Vagina (tissue), 2 donors: ENCODE data around the gene DAG1.

Source experiments
- POLR2A ChIP-seq, 2 donors: fragments of 450-650 bp; IDR thresholded peaks; one replicate each; pipeline ENCODE4 v1.6.1; 2017; ENCODE audit warnings: antibody characterized with exemption in 2 of 2, mild to moderate bottlenecking in 2 of 2, moderate library complexity in 2 of 2
- POLR2AphosphoS5 ChIP-seq, 2 donors: sonication (generic); formaldehyde crosslinking; IDR thresholded peaks; one replicate each; pipeline ENCODE4 v1.9.0; 2017; ENCODE audit warnings: antibody characterized with exemption in 2 of 2, mild to moderate bottlenecking in 2 of 2, low read depth in 1 of 2; ENCODE audit not compliant: insufficient read depth in 1 of 2
- TF ChIP-seq, protein P1 (sequence below), 3 experiments: fragments of 450-650 bp in 2 of 3; fragments of 200-600 bp in 1 of 3; sonication (generic) in 1 of 3; IDR thresholded peaks; one replicate each; pipeline ENCODE4 v1.5.1; 2017 to 2019; ENCODE audit warnings: antibody characterized with exemption in 3 of 3, mild to moderate bottlenecking in 2 of 3, moderate library complexity in 2 of 3

DNA sequence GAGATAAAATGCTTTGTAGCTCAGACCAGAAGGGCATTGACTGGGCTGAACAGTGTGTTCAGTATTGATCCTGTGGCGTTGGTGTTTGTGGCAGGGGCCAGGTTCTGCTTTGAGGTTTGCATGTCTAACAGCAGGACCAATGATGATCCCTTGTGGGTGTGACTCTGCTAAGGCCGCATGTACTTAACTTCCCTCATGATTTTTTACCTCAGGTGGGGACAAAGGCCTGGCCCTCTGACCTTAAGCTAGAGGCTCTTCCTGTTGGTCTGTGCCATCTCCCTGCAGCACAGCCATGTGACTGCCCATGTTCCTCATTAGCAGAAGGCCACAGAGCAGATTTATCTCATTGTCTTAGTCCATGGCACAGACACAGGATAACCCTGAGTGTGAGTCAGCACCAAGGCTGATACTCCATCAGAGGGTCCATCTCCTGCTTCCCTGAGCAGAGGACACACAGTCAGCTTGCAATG, 49.9 kb downstream of the DAG1 start:
- TF ChIP-seq, protein P1, sequence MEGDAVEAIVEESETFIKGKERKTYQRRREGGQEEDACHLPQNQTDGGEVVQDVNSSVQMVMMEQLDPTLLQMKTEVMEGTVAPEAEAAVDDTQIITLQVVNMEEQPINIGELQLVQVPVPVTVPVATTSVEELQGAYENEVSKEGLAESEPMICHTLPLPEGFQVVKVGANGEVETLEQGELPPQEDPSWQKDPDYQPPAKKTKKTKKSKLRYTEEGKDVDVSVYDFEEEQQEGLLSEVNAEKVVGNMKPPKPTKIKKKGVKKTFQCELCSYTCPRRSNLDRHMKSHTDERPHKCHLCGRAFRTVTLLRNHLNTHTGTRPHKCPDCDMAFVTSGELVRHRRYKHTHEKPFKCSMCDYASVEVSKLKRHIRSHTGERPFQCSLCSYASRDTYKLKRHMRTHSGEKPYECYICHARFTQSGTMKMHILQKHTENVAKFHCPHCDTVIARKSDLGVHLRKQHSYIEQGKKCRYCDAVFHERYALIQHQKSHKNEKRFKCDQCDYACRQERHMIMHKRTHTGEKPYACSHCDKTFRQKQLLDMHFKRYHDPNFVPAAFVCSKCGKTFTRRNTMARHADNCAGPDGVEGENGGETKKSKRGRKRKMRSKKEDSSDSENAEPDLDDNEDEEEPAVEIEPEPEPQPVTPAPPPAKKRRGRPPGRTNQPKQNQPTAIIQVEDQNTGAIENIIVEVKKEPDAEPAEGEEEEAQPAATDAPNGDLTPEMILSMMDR (IDR thresholded peaks at IDR 0.05), result no peak
- TF ChIP-seq POLR2A (IDR thresholded peaks at IDR 0.05) (no peak), POLR2AphosphoS5 (IDR thresholded peaks at IDR 0.05; ENCODE audit: insufficient read depth in 1 of 2, low read depth in 1 of 2) (no peak)
